Dedifferentiated amniotic fluid mesenchymal stem cell (primary cell): ENCODE measurements around the gene VPS13A.

Experiments used
- DNase-seq: peaks from one replicate; pipeline ENCODE4 v3.0.0-alpha.2; 2016; ENCODE audit errors: extremely low spot score

Gene VPS13A

GRCh38 chr9:77177143-77177893 lies at the start of gene VPS13A:
VPS13A (plus strand) TSS chr9:77177534; CDS start chr9:77177705, 171 bp downstream.
- DNase-seq = peak; percentile 82

DNA sequence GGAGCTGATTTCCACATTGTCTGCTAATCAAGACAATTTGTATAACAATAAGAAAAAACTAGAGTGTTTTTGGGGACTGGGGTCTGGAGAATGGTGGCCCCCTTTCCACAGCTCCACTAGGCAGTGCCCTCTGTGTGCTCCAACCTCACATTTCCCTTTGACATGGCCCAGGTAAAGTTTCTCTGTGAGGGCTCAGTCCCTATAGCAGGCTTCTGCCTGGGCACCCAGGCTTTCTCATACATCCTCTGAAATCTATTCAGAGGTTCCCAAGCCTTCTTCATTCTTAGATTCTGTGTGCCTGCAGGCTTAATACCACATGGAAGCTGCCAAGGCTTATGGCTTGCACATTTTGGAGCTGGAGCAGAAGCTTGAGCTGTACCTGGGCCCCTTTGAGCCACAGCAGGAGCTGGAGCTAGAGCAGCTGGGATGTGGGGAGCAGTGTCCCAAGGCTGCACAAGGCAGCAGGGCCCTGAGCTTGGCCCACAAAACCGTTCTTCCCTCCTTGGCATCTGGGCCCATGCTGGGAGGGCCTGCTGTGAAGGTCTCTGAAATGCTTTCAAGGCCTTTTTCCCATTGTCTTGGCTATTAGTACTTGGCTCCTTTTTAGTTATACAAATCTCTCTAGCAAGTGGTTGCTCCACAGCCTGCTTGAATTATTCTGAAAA lies 49.1 kb upstream of the VPS13A start:
- DNase-seq = no peak

GRCh38 chr9:77131399-77131798 lies 45.9 kb upstream of the VPS13A start:
- no peak for DNase-seq

DNA sequence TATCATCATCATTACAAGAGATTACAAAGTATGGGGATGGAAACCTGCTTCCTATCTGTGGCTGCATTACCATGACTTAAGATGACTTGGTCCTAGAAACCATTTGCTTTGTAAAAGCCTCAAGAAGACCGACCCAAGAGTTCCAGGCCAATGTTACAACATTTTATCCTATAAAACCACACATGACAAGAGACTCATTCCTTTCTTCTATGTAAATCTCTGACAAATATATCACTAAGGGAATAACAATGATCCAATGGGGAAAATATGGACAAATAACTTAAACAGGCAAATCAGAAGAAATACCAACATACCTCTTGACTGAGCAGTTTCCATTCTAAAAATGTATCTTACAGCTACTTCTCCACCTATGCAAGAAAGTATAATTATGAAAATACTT lies 44.3 kb upstream of the VPS13A start:
- peak; percentile 31 for DNase-seq

DNA sequence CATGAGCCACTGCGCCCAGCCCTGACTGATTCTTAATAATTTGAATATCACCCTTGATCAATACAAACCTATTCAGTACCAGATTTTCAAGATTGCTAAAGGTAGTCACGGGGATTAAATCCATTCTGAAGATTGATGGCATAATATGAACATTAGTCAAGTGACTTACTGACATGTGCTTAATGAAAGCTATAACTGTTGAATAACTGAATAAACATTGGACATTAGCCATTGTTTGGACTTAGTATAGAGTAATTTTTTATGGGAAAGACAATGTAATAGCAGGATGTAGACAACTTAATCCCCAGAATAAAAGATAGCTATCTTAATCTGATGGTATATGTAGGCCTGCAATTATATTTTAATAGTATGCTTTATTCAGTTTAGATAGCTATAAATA lies 35.0 kb upstream of the VPS13A start:
- no peak for DNase-seq

- DNase-seq = no peak
Measured at GRCh38 chr9:77149879-77150278, 27.5 kb upstream of the VPS13A start.

DNA sequence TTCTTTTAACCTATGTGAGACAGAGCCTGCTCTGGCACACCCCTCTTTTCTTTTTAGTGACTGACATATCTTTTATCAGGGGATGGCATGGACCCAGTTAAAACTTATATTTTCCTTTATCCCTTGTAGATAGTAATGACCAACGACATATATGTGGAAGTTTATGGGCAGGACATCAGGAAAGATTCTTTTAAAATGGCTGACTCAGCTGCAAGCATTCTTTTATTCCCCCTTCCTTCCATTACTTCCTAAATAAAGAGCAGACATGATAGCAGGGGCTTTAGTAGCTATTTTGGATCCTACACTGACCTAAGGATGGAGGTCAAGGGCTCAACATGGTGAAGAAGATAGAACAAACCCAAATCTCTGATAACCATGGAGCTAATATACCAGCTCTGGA lies 25.0 kb upstream of the VPS13A start:
- no peak for DNase-seq

DNA sequence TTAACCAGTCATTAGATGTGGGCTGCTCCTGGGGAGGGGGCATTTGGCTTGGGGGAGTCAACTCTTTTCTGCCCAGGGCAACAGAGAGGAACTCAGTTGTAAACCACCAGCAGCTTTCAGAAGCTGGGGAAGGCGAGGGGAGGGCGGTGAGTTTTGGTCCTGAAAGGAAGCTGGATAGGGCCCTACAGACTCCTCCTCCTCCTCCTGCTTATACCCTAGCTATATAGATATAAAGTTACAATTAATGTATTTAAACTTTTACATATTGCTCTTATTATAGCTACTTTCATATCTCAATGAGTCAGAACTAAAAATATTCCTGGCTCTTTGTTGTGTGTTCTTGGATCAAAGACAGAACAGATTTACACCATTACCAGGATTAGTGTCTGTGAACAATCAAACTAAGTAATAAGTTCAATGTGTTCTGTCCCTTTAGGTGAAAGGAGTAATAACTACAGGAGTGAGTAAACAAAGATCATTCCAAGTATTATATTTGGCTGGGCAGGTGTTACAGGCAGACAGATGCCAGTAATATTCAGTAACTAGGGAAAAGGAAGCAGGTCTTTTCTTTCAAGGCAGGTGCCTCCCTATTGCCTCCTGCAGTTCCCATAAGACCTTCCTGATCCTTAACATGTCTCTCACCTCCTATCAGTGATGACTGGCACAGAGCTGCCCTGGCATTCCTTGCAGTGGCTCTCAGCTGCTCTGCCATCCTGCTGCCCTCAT lies 20.5 kb upstream of the VPS13A start:
- no peak for DNase-seq

- peak; percentile 45 for DNase-seq
Measured at GRCh38 chr9:77158772-77159513, 18.4 kb upstream of the VPS13A start.

DNA sequence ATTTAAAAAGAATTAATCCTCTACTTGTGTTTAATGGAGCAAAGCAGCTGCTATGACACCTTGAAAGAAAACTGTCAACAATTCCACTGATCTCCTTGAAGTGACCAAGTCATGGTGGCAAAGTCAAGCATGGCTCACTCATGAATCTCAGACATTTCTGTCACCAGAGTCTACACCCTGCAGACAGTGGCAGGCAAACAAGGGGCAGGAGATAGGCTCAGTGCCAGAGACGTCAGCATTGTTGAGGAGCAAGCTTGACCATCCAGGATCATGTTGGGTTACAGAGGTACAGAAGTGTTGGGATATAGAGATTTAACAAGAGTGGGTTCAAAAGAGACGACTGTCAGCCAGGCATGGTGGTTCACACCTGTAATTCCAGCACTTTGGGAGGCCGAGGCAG lies 16.1 kb upstream of the VPS13A start:
- no peak for DNase-seq

- no peak for DNase-seq
Measured at GRCh38 chr9:77161966-77162365, 15.4 kb upstream of the VPS13A start.

DNA sequence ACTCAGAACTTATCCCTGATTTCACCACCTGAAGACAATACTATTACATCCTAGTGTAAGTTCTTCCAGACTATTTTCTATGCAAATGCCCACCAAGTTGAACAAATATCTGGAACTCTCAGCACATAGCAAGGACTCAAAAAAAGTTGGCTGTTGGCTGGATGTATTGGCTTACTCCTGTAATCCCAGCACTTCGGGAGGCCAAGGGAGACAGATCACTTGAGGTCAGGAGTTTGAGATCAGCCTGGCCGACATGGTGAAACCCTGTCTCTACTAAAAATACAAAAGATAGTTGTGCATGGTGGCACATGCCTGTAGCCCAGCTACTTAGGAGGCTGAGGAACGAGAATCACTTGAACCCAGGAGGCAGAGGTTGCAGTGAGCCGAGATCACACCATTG lies 15.0 kb upstream of the VPS13A start:
- no peak for DNase-seq

GRCh38 chr9:77163884-77164283 lies 13.4 kb upstream of the VPS13A start:
- no peak for DNase-seq

GRCh38 chr9:77166193-77166592 lies 11.1 kb upstream of the VPS13A start:
- no peak for DNase-seq

DNA sequence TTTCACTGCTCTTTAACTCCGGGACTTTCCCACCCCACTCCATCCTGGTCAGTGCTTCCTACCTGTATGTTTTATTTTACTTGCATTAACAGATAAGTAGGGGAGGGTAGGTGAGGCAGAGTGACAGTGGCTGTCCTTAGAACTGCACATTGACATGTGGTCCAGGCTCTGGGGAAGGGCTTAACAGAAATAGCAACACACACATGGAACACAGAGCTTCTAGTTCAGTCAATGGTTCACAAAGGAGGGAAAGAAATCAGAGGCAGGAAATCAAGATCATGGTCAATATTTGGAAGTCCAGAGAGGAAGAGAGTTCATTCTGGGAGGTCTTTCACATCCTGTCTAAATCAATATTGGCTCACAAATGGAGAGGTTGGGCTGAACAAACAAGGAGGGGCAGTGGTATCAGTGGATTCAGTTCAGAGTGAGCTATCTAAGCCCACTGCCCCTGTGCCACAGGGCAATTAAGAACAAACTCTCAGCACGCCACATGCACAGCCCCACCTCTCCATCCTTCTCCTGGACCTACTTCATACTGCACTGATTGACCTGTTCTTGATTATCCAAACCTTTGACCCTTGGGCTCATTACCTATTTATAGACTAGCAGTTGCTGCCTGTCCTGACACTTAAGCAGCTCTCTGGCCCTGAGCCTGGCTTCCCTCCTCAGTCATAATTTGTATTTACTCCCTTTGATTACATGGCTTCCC lies 6.2 kb upstream of the VPS13A start:
- no peak for DNase-seq

GRCh38 chr9:77175151-77175550 lies 2.2 kb upstream of the VPS13A start:
- no peak for DNase-seq

DNA sequence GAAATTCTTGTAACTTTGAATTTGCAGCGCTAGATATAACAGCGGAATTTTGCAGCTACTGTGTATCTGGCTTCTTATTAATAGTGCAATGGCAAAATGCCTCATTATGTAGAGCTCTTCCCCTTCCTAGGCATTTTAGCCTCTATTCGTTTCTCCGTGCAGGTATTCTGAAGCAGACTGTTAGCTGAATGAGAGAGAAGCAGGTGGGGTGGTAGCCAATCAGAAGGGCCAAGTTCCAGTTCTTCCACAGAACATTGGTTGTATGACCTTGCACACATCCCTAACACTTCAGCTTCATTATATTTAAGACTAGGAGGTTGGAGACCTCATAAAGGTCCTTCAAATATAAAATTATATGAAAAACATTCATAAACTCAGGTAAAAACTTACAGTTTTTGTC lies 1.2 kb upstream of the VPS13A start:
- no peak for DNase-seq

- peak; percentile 34 for DNase-seq
Measured at GRCh38 chr9:77176686-77177142, 620 bp upstream of the VPS13A start.

- DNase-seq = peak; percentile 19
Measured at GRCh38 chr9:77177894-77178794, 810 bp downstream of the VPS13A start.

DNA sequence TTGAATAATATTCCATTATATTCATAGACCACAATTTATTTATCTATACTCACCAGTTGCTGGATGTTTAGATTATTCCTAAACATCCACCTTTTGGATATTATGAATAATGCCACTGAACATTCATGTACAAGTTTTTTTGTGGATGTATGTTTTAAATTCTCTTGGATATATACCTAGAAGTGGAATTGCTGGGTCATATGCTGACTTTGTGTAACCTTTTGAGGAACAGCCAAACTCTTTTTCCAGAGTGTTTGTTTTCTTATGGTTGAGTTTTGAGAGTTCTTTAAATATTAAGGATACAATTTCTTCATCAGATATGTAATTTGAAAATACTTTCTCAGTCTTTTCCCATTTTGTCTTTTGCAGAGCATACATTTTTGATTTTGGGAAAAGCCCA lies 2.7 kb downstream of the VPS13A start:
- DNase-seq = no peak
